Fibroblast of mammary gland (primary cell): ENCODE results near the gene GFPT1.

Source experiments
- DNase-seq: peaks from one replicate; pipeline ENCODE4 v3.0.0-alpha.2; 2010; ENCODE audit warnings: low read depth
- H3K4me3 ChIP-seq: 2 replicates; pipeline ENCODE4 v1.5.1; 2011; ENCODE audit warnings: low read depth, mild to moderate bottlenecking, low read length, moderate library complexity; ENCODE audit not compliant: control insufficient read depth
- TF ChIP-seq, protein P1 (sequence below): conservative IDR thresholded peaks from 2 replicates; pipeline ENCODE4 v1.5.1; 2011; ENCODE audit warnings: low read depth, low read length, inconsistent platforms; ENCODE audit not compliant: control insufficient read depth, insufficient read depth

The GFPT1 gene

DNA sequence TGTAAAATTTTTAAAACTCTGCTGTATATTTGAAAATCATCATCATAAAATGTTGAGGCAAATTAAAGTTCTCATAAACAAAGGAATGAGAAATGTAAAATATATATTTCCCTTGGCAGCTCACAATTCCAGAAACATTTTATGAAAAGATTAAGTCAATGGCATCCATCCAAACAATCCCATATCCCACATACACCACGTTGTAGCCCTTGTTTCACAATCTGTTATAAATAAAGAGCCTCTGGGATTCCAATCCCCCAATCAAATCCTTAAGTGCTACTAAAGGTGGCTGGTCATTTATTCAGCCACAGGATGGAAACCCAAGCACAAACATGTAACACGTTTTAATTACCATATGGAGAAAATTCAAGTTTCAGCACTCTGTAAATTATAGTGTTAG lies 51.7 kb downstream of the GFPT1 start:
- TF ChIP-seq, protein P1, sequence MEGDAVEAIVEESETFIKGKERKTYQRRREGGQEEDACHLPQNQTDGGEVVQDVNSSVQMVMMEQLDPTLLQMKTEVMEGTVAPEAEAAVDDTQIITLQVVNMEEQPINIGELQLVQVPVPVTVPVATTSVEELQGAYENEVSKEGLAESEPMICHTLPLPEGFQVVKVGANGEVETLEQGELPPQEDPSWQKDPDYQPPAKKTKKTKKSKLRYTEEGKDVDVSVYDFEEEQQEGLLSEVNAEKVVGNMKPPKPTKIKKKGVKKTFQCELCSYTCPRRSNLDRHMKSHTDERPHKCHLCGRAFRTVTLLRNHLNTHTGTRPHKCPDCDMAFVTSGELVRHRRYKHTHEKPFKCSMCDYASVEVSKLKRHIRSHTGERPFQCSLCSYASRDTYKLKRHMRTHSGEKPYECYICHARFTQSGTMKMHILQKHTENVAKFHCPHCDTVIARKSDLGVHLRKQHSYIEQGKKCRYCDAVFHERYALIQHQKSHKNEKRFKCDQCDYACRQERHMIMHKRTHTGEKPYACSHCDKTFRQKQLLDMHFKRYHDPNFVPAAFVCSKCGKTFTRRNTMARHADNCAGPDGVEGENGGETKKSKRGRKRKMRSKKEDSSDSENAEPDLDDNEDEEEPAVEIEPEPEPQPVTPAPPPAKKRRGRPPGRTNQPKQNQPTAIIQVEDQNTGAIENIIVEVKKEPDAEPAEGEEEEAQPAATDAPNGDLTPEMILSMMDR, result no peak
- H3K4me3 ChIP-seq, result no peak overlapping the region
- no peak for DNase-seq

DNA sequence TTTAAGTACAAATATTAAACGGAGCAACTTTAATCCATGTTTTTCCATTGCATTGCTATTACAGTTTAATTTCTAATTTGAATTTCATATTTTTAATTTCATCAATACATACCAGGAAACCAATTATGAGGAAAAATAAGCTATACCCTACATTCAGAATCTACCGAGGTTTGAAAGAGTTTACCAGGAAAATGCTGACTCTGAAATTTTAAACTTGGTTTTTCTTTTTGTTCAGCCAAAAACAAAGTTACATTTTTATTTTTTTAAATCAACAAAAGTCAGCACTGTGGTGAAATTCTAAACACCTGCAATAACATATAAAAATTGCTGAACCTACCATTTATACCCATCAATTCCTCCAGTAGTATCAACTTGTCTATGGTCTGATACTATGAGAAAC lies 53.7 kb downstream of the GFPT1 start:
- H3K4me3 ChIP-seq, result no peak overlapping the region
- TF ChIP-seq, protein P1, result no peak
- DNase-seq, result no peak

DNA sequence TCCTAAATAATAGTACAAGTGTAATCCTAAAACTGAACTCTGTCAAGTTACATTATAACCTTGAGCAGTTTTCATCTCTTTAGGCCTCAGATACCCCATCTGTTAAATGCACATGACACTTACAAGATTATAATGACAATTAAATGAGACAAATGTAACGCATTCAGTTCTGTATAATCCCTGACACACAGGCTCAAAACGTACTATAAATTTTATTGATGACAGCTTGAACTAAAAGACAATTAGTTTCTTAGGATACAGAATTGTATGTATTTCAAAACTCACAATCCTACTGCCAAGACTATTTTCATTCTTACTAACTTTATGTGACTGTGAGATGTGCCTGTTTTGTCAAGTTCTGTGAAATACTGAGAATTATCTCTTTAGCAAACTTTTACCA lies 56.2 kb downstream of the GFPT1 start:
- no peak overlapping the region for H3K4me3 ChIP-seq
- no peak for DNase-seq
- TF ChIP-seq, protein P1, result no peak

DNA sequence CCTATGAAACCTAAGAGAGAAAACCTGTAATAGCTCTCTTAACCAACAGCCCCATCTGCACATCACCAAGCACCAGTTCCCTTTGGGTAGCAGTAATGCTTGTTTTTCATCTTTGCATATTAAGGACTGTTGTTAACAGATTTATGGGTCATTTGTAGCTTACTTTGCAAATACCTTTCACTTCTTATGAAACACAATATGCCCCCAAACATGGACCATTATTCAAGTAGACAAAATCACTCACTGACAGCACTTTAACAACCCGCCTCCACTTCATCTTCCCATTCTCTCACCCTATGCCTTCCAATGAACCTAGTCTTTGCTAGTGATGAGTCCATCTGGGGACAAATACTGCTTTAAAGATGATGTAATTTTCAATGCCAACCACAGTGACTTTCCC lies 64.4 kb downstream of the GFPT1 start:
- DNase-seq, result no peak
- H3K4me3 ChIP-seq, result no peak overlapping the region
- TF ChIP-seq, protein P1, result no peak

DNA sequence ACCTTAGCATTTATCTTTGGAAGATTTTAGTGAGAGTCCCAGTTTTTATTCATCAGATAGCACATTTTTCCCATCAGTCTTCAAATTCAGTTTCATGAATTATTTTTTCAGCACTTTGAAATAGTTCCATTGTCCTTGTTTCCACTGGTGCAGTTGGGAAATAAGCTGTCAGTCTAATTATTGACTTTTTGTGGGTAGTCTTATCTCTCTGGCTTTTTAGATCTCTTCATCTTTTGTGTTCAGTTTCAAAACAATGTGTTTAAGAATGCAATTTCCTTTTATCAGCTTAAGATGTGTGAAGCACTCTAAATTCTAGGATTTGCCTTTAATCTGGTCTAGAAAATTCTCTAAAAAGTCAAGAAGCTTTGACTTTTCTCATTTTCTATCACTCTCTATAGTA lies 70.5 kb downstream of the GFPT1 start:
- H3K4me3 ChIP-seq, result no peak overlapping the region
- no peak for DNase-seq
- TF ChIP-seq, protein P1, result no peak

DNA sequence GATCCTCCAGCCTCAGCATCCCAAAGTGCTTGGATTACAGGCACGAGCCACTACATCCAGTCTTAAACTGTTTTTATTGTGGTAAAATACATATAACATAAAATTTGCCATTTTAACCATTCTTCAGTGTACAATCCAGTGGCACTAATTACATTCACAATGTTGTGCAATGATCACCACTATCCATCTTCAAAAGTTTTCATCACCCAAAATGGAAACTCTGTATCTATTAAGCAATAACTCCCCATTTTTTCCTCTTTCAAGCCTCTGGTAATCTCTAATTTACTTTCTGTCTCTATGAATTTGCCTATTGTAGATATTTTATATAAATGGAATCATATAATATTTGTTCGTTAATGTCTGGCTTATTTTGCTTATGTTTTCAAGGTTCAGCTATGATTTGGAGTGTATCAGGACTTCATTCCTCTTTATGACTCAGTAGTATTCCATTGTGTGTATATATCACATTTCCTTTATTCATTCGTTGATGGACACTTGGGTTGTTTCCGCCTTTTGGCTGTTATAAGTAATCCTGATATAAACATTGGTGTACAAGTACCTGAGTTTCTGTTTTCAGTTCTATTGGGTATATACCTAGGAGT lies 71.8 kb downstream of the GFPT1 start:
- TF ChIP-seq, protein P1, result no peak
- no peak overlapping the region for H3K4me3 ChIP-seq
- no peak for DNase-seq

DNA sequence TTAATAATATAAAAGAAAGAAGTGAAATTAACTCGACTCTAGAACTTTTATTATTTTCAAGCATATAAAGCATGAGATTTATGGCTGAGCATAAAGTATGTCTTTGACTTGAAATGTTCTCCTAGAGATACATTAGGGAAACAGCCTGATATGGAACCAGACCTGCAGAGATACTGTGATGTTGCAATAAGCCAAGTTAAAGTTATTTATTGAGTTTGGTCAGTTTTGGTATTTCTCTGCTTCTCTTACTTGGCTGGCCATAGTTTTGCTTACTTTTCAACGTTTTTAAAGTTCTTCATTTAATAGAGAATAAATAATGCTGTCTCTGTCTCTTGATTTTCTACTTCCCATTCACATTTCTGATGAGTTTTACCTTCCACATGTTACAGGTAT lies 76.0 kb downstream of the GFPT1 start:
- TF ChIP-seq, protein P1, result no peak
- no peak overlapping the region for H3K4me3 ChIP-seq
- no peak for DNase-seq
